Suppressor macrophage treated with lipopolysaccharide for 1 hour (primary cell): Measurements from ENCODE around the gene ANOS1.
"Not testable (repeated sequence)": the region's sequence is repeated elsewhere in the genome, so short reads cannot be mapped to it uniquely, and the experiment has no call there.

Source experiments
- DNase-seq, 3 donors: peaks; one replicate each; pipeline ENCODE4 v3.0.0-alpha.2; 2020 to 2022

The ANOS1 gene

GRCh38 chrX:8731559-8732395 is at the start of gene ANOS1:
Gene ANOS1 (minus strand): TSS chrX:8732137. CDS start chrX:8732036, 101 bp downstream.
- peak; percentile 22 to 71 (median 53) for DNase-seq

GRCh38 chrX:8773117-8773516 is 41.2 kb upstream of the ANOS1 start:
- no peak for DNase-seq

- no peak for DNase-seq
Observed at GRCh38 chrX:8760021-8760420, 28.1 kb upstream of the ANOS1 start.

- DNase-seq: not testable (repeated sequence)
Observed at GRCh38 chrX:8758706-8759105, 26.8 kb upstream of the ANOS1 start.

- not testable (repeated sequence) for DNase-seq
Observed at GRCh38 chrX:8757609-8758389, 25.9 kb upstream of the ANOS1 start.

- DNase-seq: no peak
Observed at GRCh38 chrX:8755813-8756212, 23.9 kb upstream of the ANOS1 start.

- DNase-seq: no peak
Observed at GRCh38 chrX:8755116-8755515, 23.2 kb upstream of the ANOS1 start.

- DNase-seq: no peak
Observed at GRCh38 chrX:8749697-8750096, 17.8 kb upstream of the ANOS1 start.

GRCh38 chrX:8748855-8749254 is 16.9 kb upstream of the ANOS1 start:
- DNase-seq: peak; percentile 21 to 33 (median 26)

- DNase-seq: peak; percentile 56 to 79 (median 63)
Observed at GRCh38 chrX:8743126-8743732, 11.3 kb upstream of the ANOS1 start.

GRCh38 chrX:8741981-8742380 is 10.0 kb upstream of the ANOS1 start:
- no peak for DNase-seq

GRCh38 chrX:8738588-8739189 is 6.8 kb upstream of the ANOS1 start:
- peak; percentile 48 to 66 (median 62) for DNase-seq

- DNase-seq: no peak
Observed at GRCh38 chrX:8737883-8738282, 5.9 kb upstream of the ANOS1 start.

- DNase-seq: peak in 1 of 3 donors; percentile 11
Observed at GRCh38 chrX:8730812-8731558, 952 bp downstream of the ANOS1 start.

- no peak for DNase-seq
Observed at GRCh38 chrX:8729811-8730210, 2.1 kb downstream of the ANOS1 start.

- DNase-seq: peak in 1 of 3 donors; percentile 33
Observed at GRCh38 chrX:8728932-8729535, 2.9 kb downstream of the ANOS1 start.

GRCh38 chrX:8726031-8726652 is 5.8 kb downstream of the ANOS1 start:
- no peak for DNase-seq

- DNase-seq: peak in 1 of 3 donors; percentile 13
Observed at GRCh38 chrX:8724300-8724699, 7.6 kb downstream of the ANOS1 start.

- no peak for DNase-seq
Observed at GRCh38 chrX:8721536-8721935, 10.4 kb downstream of the ANOS1 start.

- no peak for DNase-seq
Observed at GRCh38 chrX:8720136-8720535, 11.8 kb downstream of the ANOS1 start.

GRCh38 chrX:8717354-8717753 is 14.6 kb downstream of the ANOS1 start:
- DNase-seq: no peak
